ENCODE results near the gene AGRP.

Gene AGRP

DNA sequence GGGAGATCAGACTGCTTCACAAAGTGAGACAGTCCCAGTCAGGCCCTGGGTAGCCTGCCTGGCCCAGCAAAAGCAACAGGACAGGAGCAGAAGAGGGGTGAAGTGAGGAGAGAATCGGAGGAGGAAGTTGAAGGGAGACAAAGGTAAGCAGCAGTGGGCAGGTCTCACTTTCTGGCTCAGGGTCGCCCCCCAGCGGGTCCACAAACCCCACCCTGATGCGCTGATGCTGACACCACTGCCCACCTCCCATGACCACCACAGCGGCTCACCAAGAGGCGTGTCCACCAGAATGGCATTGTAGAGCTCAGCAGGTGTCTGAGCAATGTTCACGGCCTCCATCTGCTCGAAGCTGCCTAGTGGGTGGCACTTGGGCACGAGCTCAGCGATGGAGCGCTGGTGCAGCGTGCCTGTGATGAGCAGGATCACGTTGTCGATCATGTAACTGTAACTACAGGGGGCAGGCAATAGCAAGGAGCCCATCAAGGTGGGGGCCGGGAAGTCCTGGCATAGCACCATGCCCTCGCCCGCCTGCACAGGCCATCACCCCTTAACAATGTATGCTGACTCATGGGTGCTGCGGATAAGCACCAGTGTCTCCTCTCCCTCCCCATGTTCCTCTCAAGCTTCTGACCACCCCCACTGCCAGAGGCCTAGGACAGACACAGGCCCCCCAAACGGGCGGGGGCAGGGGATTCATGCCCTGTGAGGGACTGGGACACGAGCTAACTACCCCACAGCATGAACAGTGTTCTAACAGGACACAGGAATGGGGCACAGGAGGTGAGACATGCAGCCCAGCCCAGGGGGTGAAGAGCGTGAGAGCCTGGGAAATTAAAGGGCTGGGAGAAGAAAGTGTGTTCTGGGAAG is 38.9 kb downstream of the AGRP start:
- no peak for DNase-seq

- DNase-seq, result no peak
These were observed 40.1 kb downstream of the AGRP start for GRCh38 chr16:67443265-67443664.

DNA sequence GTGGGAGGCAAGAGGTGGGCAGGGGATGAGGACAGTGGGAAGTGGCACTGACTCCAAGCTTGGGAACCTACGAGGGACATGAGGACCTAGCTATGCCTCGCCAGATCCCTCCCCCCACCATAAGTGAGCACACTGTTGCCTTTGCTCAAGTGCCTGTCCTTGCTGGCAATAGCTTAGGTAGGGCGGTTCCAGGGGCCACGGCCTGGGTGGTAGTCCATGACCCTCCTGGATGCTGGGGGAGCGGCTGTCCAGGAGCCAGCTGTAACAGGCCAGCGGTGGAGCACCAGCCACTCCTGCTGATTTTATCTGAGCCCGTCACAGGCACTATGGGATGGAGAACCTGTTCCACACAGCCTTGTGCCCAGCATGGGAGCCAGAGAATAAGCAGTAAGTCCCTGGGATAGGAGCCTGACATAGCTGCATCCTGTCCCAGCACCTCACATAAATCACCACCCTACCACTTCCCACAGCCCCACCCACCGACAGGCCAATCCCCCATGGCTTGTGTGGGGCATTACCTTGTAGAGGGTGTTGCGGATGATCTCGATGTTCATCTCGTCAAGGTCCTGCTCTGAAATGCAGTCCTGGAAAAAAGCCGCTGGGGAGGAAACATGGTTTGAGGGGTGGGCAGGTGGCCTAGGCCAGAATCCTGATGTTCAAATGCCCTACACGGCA is 40.6 kb downstream of the AGRP start:
- DNase-seq, result no peak

DNA sequence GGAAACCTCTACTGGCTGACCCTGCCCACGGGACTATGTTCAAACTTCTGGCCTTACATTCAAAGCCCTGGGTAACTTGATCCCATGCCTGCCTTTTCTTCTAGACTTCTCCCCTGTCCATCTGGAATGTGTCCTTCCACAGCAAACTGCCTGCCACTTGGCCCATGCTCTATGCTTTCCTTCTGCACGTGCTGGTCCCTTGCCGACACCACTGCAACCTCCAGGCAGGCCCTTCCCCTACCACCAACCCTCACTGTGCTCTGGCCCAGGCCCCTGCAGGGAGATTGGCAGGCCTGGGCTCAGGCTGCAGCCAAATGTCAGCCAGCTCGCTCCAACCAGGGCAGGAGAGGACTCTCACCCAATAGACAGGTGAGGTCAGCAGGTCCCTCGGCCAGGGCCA is 41.4 kb downstream of the AGRP start:
- DNase-seq, result no peak

- DNase-seq, result peak; percentile 80
These were observed 42.0 kb downstream of the AGRP start for GRCh38 chr16:67441271-67441753.

GRCh38 chr16:67438824-67439393 is 44.4 kb downstream of the AGRP start:
- DNase-seq, result no peak

DNA sequence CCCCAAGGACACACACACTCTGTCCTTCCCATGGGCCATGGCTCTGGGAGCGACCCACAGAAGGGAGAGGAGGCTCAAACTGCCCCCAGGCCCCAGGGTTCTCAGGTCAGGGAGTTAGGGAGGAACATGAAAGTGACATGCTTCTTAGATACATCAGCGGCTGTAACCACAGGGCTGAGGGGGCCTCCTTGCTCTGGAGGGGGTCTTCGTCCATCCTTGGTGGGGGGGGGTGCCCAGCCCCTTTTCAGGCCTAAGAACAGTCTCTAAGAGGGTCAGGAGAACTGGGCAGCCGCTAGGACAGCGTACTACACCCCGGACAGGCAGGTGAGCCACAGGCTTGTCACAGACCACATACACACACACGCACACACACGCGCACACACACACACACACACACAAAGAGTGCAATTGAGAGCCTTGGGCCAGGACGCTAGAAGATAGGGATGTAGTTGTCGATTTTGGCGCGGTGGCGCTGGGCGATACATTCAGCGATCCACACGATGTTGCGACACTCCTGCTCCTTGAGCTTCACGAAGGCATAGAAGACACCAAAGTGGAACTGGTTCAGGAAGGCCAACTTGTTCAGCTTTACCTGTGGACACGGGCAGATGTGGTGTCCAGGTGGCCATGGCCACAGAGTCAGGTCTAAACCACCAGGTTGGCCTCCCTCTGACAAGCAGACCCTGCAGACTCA is 45.1 kb downstream of the AGRP start:
- DNase-seq, result no peak

- DNase-seq, result no peak
These were observed 45.8 kb downstream of the AGRP start for GRCh38 chr16:67437513-67437912.

- no peak for DNase-seq
These were observed 46.6 kb downstream of the AGRP start for GRCh38 chr16:67436640-67437193.

- no peak for DNase-seq
These were observed 47.6 kb downstream of the AGRP start for GRCh38 chr16:67435758-67436164.

DNA sequence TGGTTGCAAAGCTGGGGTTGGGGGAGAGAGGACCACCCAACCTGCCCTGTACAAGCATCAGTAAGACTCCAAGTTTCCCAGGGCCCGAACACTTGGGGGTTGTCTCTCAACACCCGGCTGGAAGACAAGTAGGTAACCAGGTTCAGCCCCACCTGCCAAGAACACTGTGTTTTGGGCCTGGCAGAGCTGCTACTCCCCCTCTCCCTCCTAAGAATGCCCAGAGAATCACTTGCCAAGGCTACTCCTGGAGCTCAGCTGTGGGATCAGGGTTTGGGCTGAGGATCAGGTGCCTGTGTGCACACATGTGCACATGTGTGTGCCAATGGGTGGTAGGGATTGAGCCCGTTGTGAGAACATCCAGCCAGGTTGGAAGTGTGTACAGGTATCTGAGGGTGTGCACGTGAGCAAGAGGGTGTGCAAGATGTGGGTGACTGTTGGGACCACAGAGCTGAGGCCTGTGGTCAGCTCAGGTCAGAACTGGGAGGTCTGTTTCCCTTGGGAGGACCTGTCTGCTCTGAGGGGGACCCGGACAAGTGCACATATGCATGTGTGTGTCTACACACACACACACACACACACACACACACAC is 50.1 kb downstream of the AGRP start:
- DNase-seq, result no peak

Data from DMS79 treated with DMSO at 0.1 percent for 48 hours (cell line).